A673 (cell line): Measurements from ENCODE around the gene PELI2.

Experiments used
- CTCF ChIP-seq: fragments of 300-800, 200-600 bp; sonication (generic); conservative IDR thresholded peaks from 2 replicates; pipeline ENCODE4 v1.5.1; 2017; ENCODE audit warnings: low read depth, mild to moderate bottlenecking, antibody characterized with exemption, low read length, moderate library complexity, mixed read lengths
- EZH2 ChIP-seq: fragments of 200-600 bp; sonication (generic); IDR thresholded peaks from 2 replicates; pipeline ENCODE4 v1.6.1; 2017; ENCODE audit warnings: borderline replicate concordance, low read depth, mild to moderate bottlenecking, mixed read lengths, antibody characterized with exemption, low read length; ENCODE audit not compliant: poor library complexity, severe bottlenecking

DNA sequence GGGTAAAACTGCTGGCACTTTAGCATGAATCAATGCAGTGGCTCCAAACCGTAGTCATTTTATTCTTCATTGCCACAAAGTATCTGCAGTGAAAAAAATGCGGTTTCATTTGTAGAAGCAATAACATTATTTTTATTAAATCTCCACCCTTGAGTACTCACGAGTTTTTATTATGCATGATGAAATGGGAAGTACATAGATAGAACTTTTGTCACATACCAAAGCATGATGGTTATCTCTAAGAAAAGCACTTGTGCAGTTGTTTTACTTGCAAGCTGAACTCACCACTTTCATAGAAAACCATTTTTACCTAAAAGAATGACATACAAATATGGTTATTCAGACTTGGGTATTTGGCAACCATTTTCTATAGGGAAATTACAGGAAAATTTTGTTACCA lies 90.3 kb downstream of the PELI2 start:
- TF ChIP-seq CTCF (no peak), EZH2 (no peak)
